Mesenteric fat pad (tissue), 1 donor: ENCODE measurements around the gene JKAMP. TPM values are rescaled to one million over a fixed set of nuclear protein-coding genes. Genes with fewer than 3 reads are reported as not detected.

Experiments used
- DNase-seq: peaks from one replicate; pipeline ENCODE4 v3.0.0-alpha.2; 2020; ENCODE audit warnings: low spot score
- total RNA-seq: library from RNA; stranded (reverse); fragmentation: NEBNext Ultra II Directional; extraction: Animal tissue kit (Norgen Biotek cat#: 25700); gene quantifications from one replicate; pipeline ENCODE4 v1.2.1, GENCODE V29; 2021
- donor health status: DM: yes; HTN: yes; CAD: no.

JKAMP gene
- total RNA-seq, 1 donor from 2014 or later: 33.7 TPM

GRCh38 chr14:59537476-59537875, 53.2 kb downstream of the JKAMP start:
- no peak for DNase-seq

GRCh38 chr14:59538936-59539335, 54.6 kb downstream of the JKAMP start:
- DNase-seq: no peak

- DNase-seq: no peak
Measured at GRCh38 chr14:59540852-59541251, 56.5 kb downstream of the JKAMP start.

- no peak for DNase-seq
Measured at GRCh38 chr14:59541731-59542130, 57.4 kb downstream of the JKAMP start.

- no peak for DNase-seq
Measured at GRCh38 chr14:59543873-59544272, 59.6 kb downstream of the JKAMP start.

GRCh38 chr14:59547310-59547709, 63.0 kb downstream of the JKAMP start:
- DNase-seq: no peak

Other genes with a start within 250 kb of the JKAMP start
- 7.5 TPM for gene GPR135, start 19.1 kb upstream of the JKAMP start, total RNA-seq
- 62.8 TPM for gene L3HYPDH, start 109 bp upstream of the JKAMP start, total RNA-seq
- not detected for gene CCDC175, start 92.3 kb downstream of the JKAMP start, total RNA-seq